IPS-20b (cell line): ENCODE results near the gene RHOJ.

Experiments
- H3K27ac ChIP-seq: one replicate; pipeline ENCODE4 v1.5.1; 2013; ENCODE audit warnings: low read length
- H3K27me3 ChIP-seq: 2 replicates; pipeline ENCODE4 v1.6.1; 2013; ENCODE audit warnings: mild to moderate bottlenecking, low read length, inconsistent platforms; ENCODE audit not compliant: insufficient read depth
- H3K36me3 ChIP-seq: 2 replicates; pipeline ENCODE4 v1.6.1; 2013; ENCODE audit warnings: low read depth, mild to moderate bottlenecking, inconsistent platforms, low read length, moderate library complexity; ENCODE audit not compliant: insufficient read depth
- H3K4me1 ChIP-seq: 2 replicates; pipeline ENCODE4 v1.6.1; 2013; ENCODE audit warnings: mild to moderate bottlenecking, control low read depth, inconsistent platforms, low read length, moderate library complexity; ENCODE audit not compliant: insufficient read depth
- H3K4me3 ChIP-seq: 2 replicates; pipeline ENCODE4 v1.5.1; 2013; ENCODE audit warnings: mild to moderate bottlenecking, low read length, inconsistent platforms
- H3K9ac ChIP-seq: 2 replicates; pipeline ENCODE4 v1.6.1; 2013; ENCODE audit warnings: low read depth, mild to moderate bottlenecking, inconsistent platforms, low read length, moderate library complexity
- H3K9me3 ChIP-seq: 2 replicates; pipeline ENCODE4 v1.6.1; 2013; ENCODE audit warnings: mild to moderate bottlenecking, low read depth, low read length, inconsistent platforms; ENCODE audit not compliant: insufficient read depth

The RHOJ gene

DNA sequence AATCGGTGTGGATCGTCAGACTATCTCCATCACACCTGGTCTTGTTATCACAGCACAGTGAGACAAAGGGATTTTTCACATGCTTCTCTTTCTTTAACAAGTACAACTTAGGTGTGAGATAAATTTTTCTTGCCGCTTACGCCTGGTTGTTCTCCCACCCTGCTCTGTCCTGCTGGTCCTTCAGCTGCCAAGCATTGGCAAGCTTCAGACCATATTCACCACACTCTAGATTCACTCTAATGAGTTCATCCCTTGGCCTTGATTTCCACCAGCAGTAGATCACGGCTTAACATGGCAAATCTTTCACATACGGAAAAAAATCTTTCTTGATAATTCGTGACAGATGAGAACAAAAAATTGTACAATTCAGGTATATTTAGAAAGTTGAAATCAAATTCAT lies 33.5 kb downstream of the RHOJ start:
- H3K27ac ChIP-seq: no peak overlapping the region
- no peaks in the 10 kb centered on the region for H3K36me3 ChIP-seq
- no peaks in the 10 kb centered on the region for H3K27me3 ChIP-seq
- H3K4me1 ChIP-seq: no peaks in the 10 kb centered on the region; the same call in 1 of the 2 replicates
- H3K9ac ChIP-seq: no peak overlapping the region
- H3K4me3 ChIP-seq: no peak overlapping the region
- no peaks in the 10 kb centered on the region for H3K9me3 ChIP-seq

DNA sequence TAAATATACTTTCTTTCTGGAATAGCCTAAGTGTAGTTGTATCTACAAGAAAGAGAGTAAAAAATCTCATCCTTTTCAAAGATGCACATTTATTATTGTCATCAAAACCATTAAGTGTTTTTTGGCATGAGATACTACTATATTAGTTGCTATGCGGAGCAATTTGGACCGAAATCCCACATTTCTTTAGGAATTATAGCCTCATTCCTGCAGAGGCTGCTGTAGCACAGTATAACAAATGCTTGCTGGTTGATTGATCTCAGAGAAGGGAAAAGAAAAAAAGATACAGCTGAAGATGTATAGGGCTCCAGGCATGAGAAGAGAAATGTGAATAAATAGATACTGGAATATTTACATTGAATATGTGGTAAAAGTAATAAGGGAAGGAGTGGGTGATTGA lies 36.0 kb downstream of the RHOJ start:
- no peaks in the 10 kb centered on the region for H3K4me1 ChIP-seq
- H3K27me3 ChIP-seq: no peaks in the 10 kb centered on the region
- no peak overlapping the region for H3K9ac ChIP-seq
- H3K9me3 ChIP-seq: no peaks in the 10 kb centered on the region
- H3K27ac ChIP-seq: no peak overlapping the region
- no peaks in the 10 kb centered on the region for H3K36me3 ChIP-seq
- no peak overlapping the region for H3K4me3 ChIP-seq

DNA sequence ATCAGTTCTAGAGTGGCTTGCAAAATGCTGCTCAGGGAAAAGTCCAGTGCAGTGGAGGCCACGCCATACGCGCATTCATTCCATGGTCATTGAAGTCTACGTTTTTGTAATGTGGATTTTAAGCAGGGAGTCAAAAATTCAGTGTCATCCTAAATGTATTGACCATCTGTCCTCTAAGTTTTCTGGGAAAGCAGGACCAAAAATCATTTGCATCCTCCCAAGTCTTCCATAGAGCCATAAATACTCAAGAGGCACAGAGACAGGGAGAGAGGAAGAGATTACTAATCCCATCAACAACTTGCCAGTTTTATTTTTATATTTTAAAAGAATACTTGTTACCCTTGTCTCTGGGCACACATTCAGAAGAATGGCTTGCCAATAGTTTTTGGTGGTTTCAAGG lies 36.9 kb downstream of the RHOJ start:
- no peaks in the 10 kb centered on the region for H3K36me3 ChIP-seq
- no peaks in the 10 kb centered on the region for H3K4me1 ChIP-seq
- no peak overlapping the region for H3K4me3 ChIP-seq
- no peaks in the 10 kb centered on the region for H3K27me3 ChIP-seq
- no peaks in the 10 kb centered on the region for H3K9me3 ChIP-seq
- no peak overlapping the region for H3K9ac ChIP-seq
- H3K27ac ChIP-seq: no peak overlapping the region

DNA sequence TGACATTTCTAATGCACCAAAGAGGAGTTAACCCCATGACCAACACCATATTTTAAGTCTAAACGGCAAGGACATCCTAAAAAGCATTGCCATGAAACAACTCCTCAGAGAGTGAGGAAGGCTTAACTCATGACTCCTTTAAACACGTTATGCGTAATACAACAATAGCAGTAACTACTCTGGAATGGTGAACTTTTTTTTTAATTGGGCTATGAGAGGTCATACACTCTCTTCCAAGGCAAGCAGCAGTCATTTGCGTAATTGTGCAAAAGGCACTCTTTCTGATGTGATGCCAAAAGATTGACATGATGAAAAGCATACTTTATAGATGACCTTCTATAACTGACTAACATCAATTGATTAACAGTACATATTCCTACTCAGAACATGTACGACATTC lies 39.4 kb downstream of the RHOJ start:
- no peaks in the 10 kb centered on the region for H3K9me3 ChIP-seq
- no peak overlapping the region for H3K27ac ChIP-seq
- H3K27me3 ChIP-seq: no peaks in the 10 kb centered on the region
- no peak overlapping the region for H3K4me3 ChIP-seq
- H3K4me1 ChIP-seq: no peaks in the 10 kb centered on the region
- H3K36me3 ChIP-seq: no peaks in the 10 kb centered on the region
- H3K9ac ChIP-seq: no peak overlapping the region

DNA sequence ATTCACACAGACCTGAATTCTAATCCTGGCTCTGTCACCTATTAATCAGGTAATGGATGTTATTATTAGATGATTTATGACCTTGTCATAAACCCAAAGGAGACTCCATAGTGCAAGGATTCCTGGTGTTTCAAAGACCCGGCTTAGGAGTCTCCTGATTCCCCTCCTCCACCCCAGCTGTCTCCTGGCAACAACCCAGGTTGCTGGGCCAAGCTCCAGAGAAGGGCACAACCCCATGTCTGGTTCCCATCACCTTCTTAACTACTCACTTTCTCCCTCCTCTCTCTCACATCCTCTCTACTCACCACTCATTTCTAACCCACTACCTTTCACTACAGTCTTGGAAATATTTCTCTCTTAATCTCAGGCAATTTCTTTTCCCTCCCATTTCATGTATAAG lies 41.6 kb downstream of the RHOJ start:
- Histone ChIP-seq H3K4me3 (no peak overlapping the region), H3K27me3 (no peaks in the 10 kb centered on the region), H3K9me3 (no peaks in the 10 kb centered on the region), H3K9ac (no peak overlapping the region), H3K4me1 (no peaks in the 10 kb centered on the region), H3K27ac (no peak overlapping the region), H3K36me3 (no peaks in the 10 kb centered on the region)

DNA sequence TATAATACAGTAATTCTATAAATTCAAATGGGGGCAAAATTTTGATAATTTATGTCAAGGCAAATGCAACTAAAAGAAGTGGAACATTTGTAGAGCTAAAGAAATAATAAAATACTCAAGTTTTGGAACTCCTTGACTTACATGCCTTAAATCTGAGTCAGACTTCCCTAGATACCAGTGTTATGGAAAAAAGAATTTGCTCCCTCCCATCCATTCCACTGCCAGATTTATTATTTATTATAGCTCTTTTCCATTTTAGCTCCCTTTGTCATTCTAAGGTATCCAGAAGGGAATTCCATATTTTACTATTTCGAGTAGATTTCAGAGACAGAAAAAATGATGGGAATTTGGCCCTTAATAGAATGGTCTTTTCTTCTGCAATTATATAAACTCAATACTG lies 44.0 kb downstream of the RHOJ start:
- no peak overlapping the region for H3K4me3 ChIP-seq

DNA sequence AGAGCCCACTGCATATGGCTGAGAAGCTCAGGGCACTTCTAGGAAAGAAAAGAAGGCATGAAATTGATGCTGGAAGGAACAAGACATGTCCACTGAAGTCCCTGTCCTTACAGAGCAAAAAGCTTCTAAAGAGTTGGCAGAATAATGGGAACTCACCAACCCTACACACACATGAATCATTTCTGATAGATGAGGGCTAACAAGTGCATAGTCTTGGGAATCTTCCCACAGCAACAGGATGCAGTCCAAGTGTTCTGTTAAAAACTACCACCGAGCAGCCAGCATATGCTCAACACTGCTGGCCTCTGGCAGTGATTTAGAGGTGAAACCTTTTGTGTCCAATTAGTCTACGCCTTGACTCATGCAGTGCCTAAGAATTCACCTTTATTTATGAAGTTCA lies 44.8 kb downstream of the RHOJ start:
- no peaks in the 10 kb centered on the region for H3K27me3 ChIP-seq
- no peaks in the 10 kb centered on the region for H3K4me1 ChIP-seq
- H3K9me3 ChIP-seq: no peaks in the 10 kb centered on the region
- H3K4me3 ChIP-seq: no peak overlapping the region
- no peaks in the 10 kb centered on the region for H3K36me3 ChIP-seq
- no peak overlapping the region for H3K27ac ChIP-seq
- no peak overlapping the region for H3K9ac ChIP-seq

More for the DNA sequence above, 44.0 kb downstream of the RHOJ start:
- Histone ChIP-seq H3K36me3 (no peaks in the 10 kb centered on the region), H3K27me3 (no peaks in the 10 kb centered on the region), H3K9me3 (no peaks in the 10 kb centered on the region), H3K9ac (no peak overlapping the region), H3K27ac (no peak overlapping the region), H3K4me1 (no peaks in the 10 kb centered on the region)

DNA sequence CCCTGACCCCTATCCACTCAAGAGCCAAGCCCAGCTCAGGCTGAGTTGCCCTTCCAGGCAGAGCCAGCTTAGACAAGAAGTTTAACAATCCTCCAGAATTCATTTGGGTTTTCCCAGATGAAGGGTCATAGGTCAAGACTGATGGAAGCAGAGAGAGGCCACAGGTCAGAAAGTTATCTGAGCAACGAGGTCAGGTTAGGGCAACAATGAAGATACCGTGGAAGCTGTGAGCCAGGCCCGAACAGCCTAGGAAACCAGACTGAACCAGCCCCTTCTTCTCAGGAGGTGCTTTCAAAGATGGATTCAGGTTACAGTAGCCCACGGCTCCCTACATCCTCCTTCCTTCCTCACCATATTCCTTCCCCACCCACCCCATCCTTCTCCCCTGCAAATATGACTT lies 53.1 kb downstream of the RHOJ start:
- H3K9me3 ChIP-seq: no peaks in the 10 kb centered on the region
- H3K27ac ChIP-seq: no peak overlapping the region
- H3K27me3 ChIP-seq: no peaks in the 10 kb centered on the region
- H3K4me1 ChIP-seq: no peaks in the 10 kb centered on the region
- no peak overlapping the region for H3K4me3 ChIP-seq
- H3K36me3 ChIP-seq: no peaks in the 10 kb centered on the region
- no peak overlapping the region for H3K9ac ChIP-seq

DNA sequence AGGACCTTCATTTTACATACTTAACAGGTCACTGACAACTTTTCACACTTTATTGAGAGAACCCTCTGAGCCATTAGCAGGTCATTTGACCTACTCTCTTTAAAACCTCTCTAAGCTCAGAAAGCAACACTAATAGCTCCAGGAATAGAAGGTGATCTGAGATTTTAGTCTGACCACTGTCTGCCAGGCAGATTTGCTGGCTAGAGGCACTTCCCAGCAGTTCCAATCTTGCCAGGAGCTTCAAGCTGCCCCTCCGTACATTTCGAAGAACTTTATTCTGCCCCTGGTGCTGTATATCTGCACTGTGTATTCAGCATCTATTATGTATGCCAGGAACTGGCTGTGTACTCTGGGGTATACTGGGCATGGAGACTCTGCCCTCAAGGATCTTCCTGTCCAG lies 58.2 kb downstream of the RHOJ start:
- Histone ChIP-seq H3K27me3 (no peaks in the 10 kb centered on the region), H3K4me1 (no peaks in the 10 kb centered on the region), H3K27ac (no peak overlapping the region), H3K4me3 (no peak overlapping the region), H3K9ac (no peak overlapping the region), H3K36me3 (no peaks in the 10 kb centered on the region), H3K9me3 (peaks cover 10% of the 10 kb centered on the region)

DNA sequence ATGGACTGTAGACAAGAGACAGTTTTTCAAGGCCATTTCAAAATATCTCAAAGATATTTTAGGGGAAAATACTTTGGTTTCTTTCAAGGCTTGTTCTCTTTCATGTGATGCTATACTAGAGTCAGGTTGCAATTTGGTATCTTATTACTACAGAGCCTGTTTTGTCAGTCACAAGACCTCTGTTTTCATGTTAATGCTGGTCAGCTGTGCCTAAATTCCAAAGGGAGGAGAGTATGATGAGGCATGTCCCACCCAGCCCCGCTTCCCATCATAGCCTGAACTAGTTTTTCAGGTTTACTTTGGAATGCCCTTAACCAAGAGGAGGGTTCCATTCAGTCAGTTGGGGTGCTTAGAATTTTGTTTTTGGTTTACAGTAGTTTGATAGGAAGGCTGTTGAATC lies 61.9 kb downstream of the RHOJ start:
- no peak overlapping the region for H3K9ac ChIP-seq
- no peaks in the 10 kb centered on the region for H3K4me1 ChIP-seq
- H3K4me3 ChIP-seq: no peak overlapping the region
- H3K27me3 ChIP-seq: no peaks in the 10 kb centered on the region
- no peak overlapping the region for H3K27ac ChIP-seq
- H3K36me3 ChIP-seq: no peaks in the 10 kb centered on the region
- H3K9me3 ChIP-seq: peaks cover 10% of the 10 kb centered on the region

DNA sequence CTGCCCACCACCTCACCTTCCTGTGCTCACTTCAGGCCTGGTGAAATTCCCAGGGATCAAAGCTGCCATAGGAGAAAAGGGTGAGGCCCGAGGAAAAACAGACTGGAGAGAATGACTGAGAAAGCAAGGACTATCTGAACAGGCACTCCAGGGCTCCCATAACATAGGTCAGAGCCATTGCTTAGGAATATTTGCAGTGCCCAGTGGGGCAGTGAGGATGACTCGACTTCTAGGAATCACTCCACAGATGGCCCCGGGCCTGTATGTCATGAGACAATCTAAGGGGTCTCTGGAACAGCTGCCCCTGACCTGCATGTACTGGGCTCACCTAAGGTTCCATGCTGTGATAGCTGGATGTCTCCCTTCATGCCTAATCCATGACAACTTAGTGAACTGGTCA lies 62.9 kb downstream of the RHOJ start:
- H3K27ac ChIP-seq: no peak overlapping the region

DNA sequence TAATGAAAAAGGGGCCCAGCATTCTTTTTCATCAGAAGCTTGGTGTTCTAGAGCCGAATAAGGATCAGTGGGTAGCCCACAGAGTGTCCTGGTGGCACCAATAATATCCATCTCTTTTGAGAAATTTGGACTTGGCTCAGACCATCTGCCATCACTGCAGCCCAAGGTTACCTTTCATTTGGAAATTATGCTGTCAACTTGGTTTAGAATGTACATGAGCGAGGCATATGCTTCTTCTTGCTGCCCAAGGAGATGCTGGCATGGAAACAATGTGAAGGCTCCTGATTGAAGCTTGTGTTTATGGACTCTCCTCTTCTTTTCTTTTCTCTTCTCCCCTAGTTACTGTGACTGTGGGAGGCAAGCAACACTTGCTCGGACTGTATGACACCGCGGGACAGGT lies 64.5 kb downstream of the RHOJ start:
- Histone ChIP-seq H3K27me3 (no peaks in the 10 kb centered on the region), H3K9ac (no peak overlapping the region), H3K4me3 (no peak overlapping the region), H3K27ac (no peak overlapping the region), H3K4me1 (no peaks in the 10 kb centered on the region), H3K9me3 (peaks cover 10% of the 10 kb centered on the region), H3K36me3 (no peaks in the 10 kb centered on the region)

More for the DNA sequence above, 62.9 kb downstream of the RHOJ start:
- Histone ChIP-seq H3K36me3 (no peaks in the 10 kb centered on the region), H3K4me1 (no peaks in the 10 kb centered on the region), H3K9ac (no peak overlapping the region), H3K27me3 (no peaks in the 10 kb centered on the region), H3K9me3 (peaks cover 10% of the 10 kb centered on the region), H3K4me3 (no peak overlapping the region)
